GM21576 (cell line): Measurements from ENCODE around the gene QPRT.
A peak's percentile ranks its signal among the peaks of the same experiment; 100 is the strongest.
"Not testable (repeated sequence)": the region's sequence is repeated elsewhere in the genome, so short reads cannot be mapped to it uniquely, and the experiment has no call there.

Source experiments
- ATAC-seq: cut with Tn5 transposase; IDR thresholded peaks from one replicate; pipeline ENCODE4 v1.9.1; 2021; ENCODE audit warnings: mild to moderate bottlenecking, moderate library complexity; ENCODE audit not compliant: unreplicated experiment

QPRT gene

GRCh38 chr16:29678691-29679267, at the start of gene QPRT:
Gene QPRT (plus strand): TSS chr16:29679180. CDS start chr16:29679198, 18 bp downstream.
- ATAC-seq: no peak

- not testable (repeated sequence) for ATAC-seq
Observed at GRCh38 chr16:29629318-29629717, 49.7 kb upstream of the QPRT start.

GRCh38 chr16:29631658-29632057, 47.3 kb upstream of the QPRT start:
- ATAC-seq: not testable (repeated sequence)

- not testable (repeated sequence) for ATAC-seq
Observed at GRCh38 chr16:29635902-29636301, 43.1 kb upstream of the QPRT start.

- ATAC-seq: not testable (repeated sequence)
Observed at GRCh38 chr16:29636368-29636767, 42.6 kb upstream of the QPRT start.

GRCh38 chr16:29638751-29639150, 40.2 kb upstream of the QPRT start:
- not testable (repeated sequence) for ATAC-seq

- ATAC-seq: no peak
Observed at GRCh38 chr16:29641561-29641960, 37.4 kb upstream of the QPRT start.

- ATAC-seq: no peak
Observed at GRCh38 chr16:29643596-29643995, 35.4 kb upstream of the QPRT start.

GRCh38 chr16:29644338-29644857, 34.6 kb upstream of the QPRT start:
- ATAC-seq: peak; percentile 53

- ATAC-seq: no peak
Observed at GRCh38 chr16:29644973-29645693, 33.8 kb upstream of the QPRT start.

- ATAC-seq: no peak
Observed at GRCh38 chr16:29645694-29646187, 33.2 kb upstream of the QPRT start.

- ATAC-seq: no peak
Observed at GRCh38 chr16:29646947-29647346, 32.0 kb upstream of the QPRT start.

- ATAC-seq: no peak
Observed at GRCh38 chr16:29649588-29650494, 29.1 kb upstream of the QPRT start.

GRCh38 chr16:29650771-29651170, 28.2 kb upstream of the QPRT start:
- ATAC-seq: no peak

- ATAC-seq: no peak
Observed at GRCh38 chr16:29651774-29652349, 27.1 kb upstream of the QPRT start.

GRCh38 chr16:29653471-29653870, 25.5 kb upstream of the QPRT start:
- no peak for ATAC-seq

- ATAC-seq: not testable (repeated sequence)
Observed at GRCh38 chr16:29653890-29654289, 25.1 kb upstream of the QPRT start.

- ATAC-seq: no peak
Observed at GRCh38 chr16:29656688-29657523, 22.1 kb upstream of the QPRT start.

- ATAC-seq: no peak
Observed at GRCh38 chr16:29658705-29659104, 20.3 kb upstream of the QPRT start.
